KMS-11 (cell line): ENCODE data around the gene FHOD3.

Source experiments
- H2AFZ ChIP-seq: fragments of 200-600 bp; sonication (generic); 2 replicates; pipeline ENCODE4 v1.6.1; 2016; ENCODE audit warnings: antibody characterized with exemption, mixed run types, low read depth
- H3K27ac ChIP-seq: fragments of 200-600 bp; sonication (generic); 2 replicates; pipeline ENCODE4 v1.6.1; 2016; ENCODE audit warnings: mild to moderate bottlenecking, mixed run types
- H3K27me3 ChIP-seq: fragments of 200-600 bp; sonication (generic); 2 replicates; pipeline ENCODE4 v1.6.1; 2017; ENCODE audit warnings: mild to moderate bottlenecking, low read depth, mixed run types, moderate library complexity; ENCODE audit not compliant: insufficient read depth
- H3K36me3 ChIP-seq: fragments of 200-600 bp; sonication (generic); 2 replicates; pipeline ENCODE4 v1.6.1; 2017; ENCODE audit warnings: mild to moderate bottlenecking, mixed run types; ENCODE audit not compliant: insufficient read depth
- H3K4me1 ChIP-seq: fragments of 200-600 bp; sonication (generic); 2 replicates; pipeline ENCODE4 v1.6.1; 2016; ENCODE audit warnings: mild to moderate bottlenecking, low read depth, mixed run types; ENCODE audit not compliant: poor library complexity, severe bottlenecking
- H3K4me2 ChIP-seq: fragments of 200-600 bp; sonication (generic); 2 replicates; pipeline ENCODE4 v1.7.0; 2016; ENCODE audit warnings: mild to moderate bottlenecking, mixed run types
- H3K4me3 ChIP-seq: fragments of 200-600 bp; sonication (generic); IDR thresholded peaks from 2 replicates; pipeline ENCODE4 v1.6.1; 2017; ENCODE audit warnings: low read depth, low read length, mixed read lengths; ENCODE audit not compliant: insufficient read depth
- H3K79me2 ChIP-seq: fragments of 200-600 bp; sonication (generic); 2 replicates; pipeline ENCODE4 v1.6.1; 2016; ENCODE audit warnings: low read depth, mixed run types; ENCODE audit not compliant: insufficient read depth
- H3K9ac ChIP-seq: fragments of 200-600 bp; sonication (generic); 2 replicates; pipeline ENCODE4 v1.6.1; 2016; ENCODE audit warnings: mild to moderate bottlenecking, mixed run types
- H4K20me1 ChIP-seq: fragments of 200-600 bp; sonication (generic); 2 replicates; pipeline ENCODE4 v1.6.1; 2016; ENCODE audit warnings: mild to moderate bottlenecking, mixed run types; ENCODE audit not compliant: insufficient read depth
- CTCF ChIP-seq: fragments of 200-600 bp; sonication (generic); conservative IDR thresholded peaks from 2 replicates; pipeline ENCODE4 v1.6.1; 2017; ENCODE audit warnings: low read depth, mild to moderate bottlenecking, antibody characterized with exemption, low read length, moderate library complexity, mixed read lengths

The FHOD3 gene

GRCh38 chr18:36308711-36309435 is 11.4 kb downstream of the FHOD3 start:
- H3K36me3 ChIP-seq = no peaks in the 10 kb centered on the region
- no peak for TF ChIP-seq CTCF
- no peaks in the 10 kb centered on the region for H3K4me1 ChIP-seq
- no peaks in the 10 kb centered on the region for H3K79me2 ChIP-seq
- no peak overlapping the region for H3K9ac ChIP-seq
- H2AFZ ChIP-seq = no peak overlapping the region
- H3K4me2 ChIP-seq = no peak overlapping the region
- no peak overlapping the region for H3K4me3 ChIP-seq
- no peaks in the 10 kb centered on the region for H3K27me3 ChIP-seq
- no peaks in the 10 kb centered on the region for H4K20me1 ChIP-seq
- no peak overlapping the region for H3K27ac ChIP-seq

- H3K4me3 ChIP-seq = no peak overlapping the region
- H3K4me2 ChIP-seq = no peak overlapping the region
- H3K27ac ChIP-seq = no peak overlapping the region
- H3K79me2 ChIP-seq = no peaks in the 10 kb centered on the region
- no peak overlapping the region for H3K9ac ChIP-seq
- TF ChIP-seq CTCF = no peak
- H3K27me3 ChIP-seq = no peaks in the 10 kb centered on the region
- no peaks in the 10 kb centered on the region for H3K4me1 ChIP-seq
- H3K36me3 ChIP-seq = no peaks in the 10 kb centered on the region
- no peak overlapping the region for H2AFZ ChIP-seq
- H4K20me1 ChIP-seq = no peaks in the 10 kb centered on the region
Observed at GRCh38 chr18:36309436-36310391, 12.2 kb downstream of the FHOD3 start.

GRCh38 chr18:36311026-36311570 is 13.6 kb downstream of the FHOD3 start:
- no peaks in the 10 kb centered on the region for H4K20me1 ChIP-seq
- H3K4me3 ChIP-seq = no peak overlapping the region
- no peak overlapping the region for H3K27ac ChIP-seq
- H3K4me2 ChIP-seq = no peak overlapping the region
- H3K27me3 ChIP-seq = no peaks in the 10 kb centered on the region
- no peaks in the 10 kb centered on the region for H3K79me2 ChIP-seq
- H3K36me3 ChIP-seq = no peaks in the 10 kb centered on the region
- no peaks in the 10 kb centered on the region for H3K4me1 ChIP-seq
- no peak overlapping the region for H2AFZ ChIP-seq
- no peak for TF ChIP-seq CTCF
- H3K9ac ChIP-seq = no peak overlapping the region

- no peak overlapping the region for H3K9ac ChIP-seq
- no peak for TF ChIP-seq CTCF
- H3K36me3 ChIP-seq = no peaks in the 10 kb centered on the region
- H3K27me3 ChIP-seq = no peaks in the 10 kb centered on the region
- H3K79me2 ChIP-seq = no peaks in the 10 kb centered on the region
- no peak overlapping the region for H3K4me3 ChIP-seq
- no peak overlapping the region for H3K27ac ChIP-seq
- no peak overlapping the region for H2AFZ ChIP-seq
- H3K4me2 ChIP-seq = no peak overlapping the region
- H4K20me1 ChIP-seq = no peaks in the 10 kb centered on the region
- H3K4me1 ChIP-seq = no peaks in the 10 kb centered on the region
Observed at GRCh38 chr18:36312806-36313395, 15.4 kb downstream of the FHOD3 start.
